GM06990 (cell line): ENCODE data around the gene GRM4.

ENCODE experiments used
- DNase-seq: peaks from one replicate; pipeline ENCODE4 v3.0.0-alpha.2; 2011; ENCODE audit not compliant: insufficient read length; ENCODE audit errors: extremely low read depth
- H3K27me3 ChIP-seq: replicated peaks from 2 replicates; pipeline ENCODE4 v1.6.0; 2011; ENCODE audit warnings: low read length; ENCODE audit not compliant: control insufficient read depth, insufficient read depth
- H3K36me3 ChIP-seq: 2 replicates; pipeline ENCODE4 v1.5.1; 2011; ENCODE audit warnings: low read length; ENCODE audit not compliant: control insufficient read depth, insufficient read depth
- H3K4me3 ChIP-seq: replicated peaks from 2 replicates; pipeline ENCODE4 v1.5.1; 2011; ENCODE audit warnings: low read depth, mild to moderate bottlenecking, control low read depth, low read length
- TF ChIP-seq, protein P1 (sequence below): IDR thresholded peaks from 2 replicates; pipeline ENCODE4 v1.5.1; 2011; ENCODE audit warnings: low read length, control low read depth, mild to moderate bottlenecking, inconsistent platforms; ENCODE audit not compliant: insufficient read depth, poor library complexity, severe bottlenecking

Gene GRM4

DNA sequence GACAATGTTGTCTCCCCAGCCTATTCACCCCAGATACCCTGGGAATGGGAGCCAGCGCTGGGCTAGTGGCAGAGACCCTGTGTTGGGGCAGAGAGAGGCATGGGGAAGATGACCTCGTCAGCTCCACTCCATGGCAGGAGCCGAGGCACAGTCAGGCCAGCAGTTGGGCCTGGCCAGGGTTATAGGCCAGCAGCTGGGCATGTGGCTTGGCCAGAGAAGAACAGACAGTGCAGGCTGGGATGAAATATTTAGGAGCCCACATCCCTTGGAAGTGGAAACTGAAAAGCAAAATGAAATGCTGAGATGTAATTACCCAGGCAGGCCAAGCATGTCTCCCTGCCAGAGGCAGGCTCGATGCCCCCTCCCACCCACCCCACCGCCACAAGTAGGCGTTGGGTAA lies 70.0 kb downstream of the GRM4 start:
- no peaks in the 10 kb centered on the region; the same call in 1 of the 2 replicates for H3K27me3 ChIP-seq
- DNase-seq = no peak
- H3K36me3 ChIP-seq = no peaks in the 10 kb centered on the region
- TF ChIP-seq, protein P1, sequence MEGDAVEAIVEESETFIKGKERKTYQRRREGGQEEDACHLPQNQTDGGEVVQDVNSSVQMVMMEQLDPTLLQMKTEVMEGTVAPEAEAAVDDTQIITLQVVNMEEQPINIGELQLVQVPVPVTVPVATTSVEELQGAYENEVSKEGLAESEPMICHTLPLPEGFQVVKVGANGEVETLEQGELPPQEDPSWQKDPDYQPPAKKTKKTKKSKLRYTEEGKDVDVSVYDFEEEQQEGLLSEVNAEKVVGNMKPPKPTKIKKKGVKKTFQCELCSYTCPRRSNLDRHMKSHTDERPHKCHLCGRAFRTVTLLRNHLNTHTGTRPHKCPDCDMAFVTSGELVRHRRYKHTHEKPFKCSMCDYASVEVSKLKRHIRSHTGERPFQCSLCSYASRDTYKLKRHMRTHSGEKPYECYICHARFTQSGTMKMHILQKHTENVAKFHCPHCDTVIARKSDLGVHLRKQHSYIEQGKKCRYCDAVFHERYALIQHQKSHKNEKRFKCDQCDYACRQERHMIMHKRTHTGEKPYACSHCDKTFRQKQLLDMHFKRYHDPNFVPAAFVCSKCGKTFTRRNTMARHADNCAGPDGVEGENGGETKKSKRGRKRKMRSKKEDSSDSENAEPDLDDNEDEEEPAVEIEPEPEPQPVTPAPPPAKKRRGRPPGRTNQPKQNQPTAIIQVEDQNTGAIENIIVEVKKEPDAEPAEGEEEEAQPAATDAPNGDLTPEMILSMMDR = no peak
- no peak overlapping the region for H3K4me3 ChIP-seq

DNA sequence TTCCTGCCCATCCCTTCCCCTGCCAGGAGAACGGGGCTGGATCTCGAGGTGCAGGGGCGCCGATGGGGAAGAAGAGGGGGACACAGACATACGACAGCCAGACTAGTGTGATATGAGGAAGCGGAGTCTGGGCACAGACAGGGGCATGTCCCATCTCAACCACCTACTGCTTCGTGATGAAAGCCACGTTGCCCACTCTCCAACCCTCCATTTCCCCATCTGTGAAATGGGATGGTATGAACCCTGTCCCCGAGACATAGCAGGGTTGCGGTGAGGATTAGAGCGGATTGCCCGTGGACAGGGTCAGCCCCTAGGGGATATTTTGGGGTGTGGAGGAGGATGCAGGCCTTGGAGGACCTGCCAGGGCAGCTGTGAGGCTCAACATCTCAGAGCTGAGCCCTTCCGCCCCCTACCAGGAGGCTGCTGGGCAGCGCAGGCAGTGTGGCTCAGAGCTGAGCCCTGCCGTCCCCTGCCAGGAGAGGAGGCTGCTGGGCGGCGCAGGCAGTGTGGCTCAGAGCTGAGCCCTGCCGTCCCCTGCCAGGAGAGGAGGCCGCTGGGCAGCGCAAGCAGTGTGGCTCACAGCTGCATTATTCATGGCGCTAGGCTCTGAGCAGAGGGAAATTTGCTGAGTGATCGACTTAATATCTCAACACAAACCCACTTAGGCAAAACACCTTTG lies 71.7 kb downstream of the GRM4 start:
- H3K27me3 ChIP-seq = no peaks in the 10 kb centered on the region; the same call in 1 of the 2 replicates
- TF ChIP-seq, protein P1 = peak; percentile 7
- DNase-seq = no peak
- no peak overlapping the region for H3K4me3 ChIP-seq
- H3K36me3 ChIP-seq = no peaks in the 10 kb centered on the region

DNA sequence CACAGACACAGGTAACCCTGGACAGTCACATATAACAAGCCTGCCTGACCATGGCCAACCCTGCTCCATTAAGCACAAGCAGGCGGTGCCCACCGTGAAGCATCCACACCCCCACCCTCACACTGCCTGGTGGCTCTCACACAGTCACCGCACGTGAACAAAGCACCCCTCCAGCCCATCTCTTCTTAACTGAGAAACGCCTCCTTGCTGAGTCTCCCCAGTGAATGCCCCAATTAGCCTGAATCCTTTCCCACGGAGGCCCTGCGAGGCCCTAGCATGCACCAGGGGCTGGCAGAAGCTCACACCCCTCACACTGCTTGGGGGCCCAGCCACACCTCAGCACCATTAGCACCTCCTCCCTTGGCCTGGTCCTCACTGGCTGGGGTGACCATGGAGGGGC lies 72.3 kb downstream of the GRM4 start:
- Histone ChIP-seq H3K4me3 (no peak overlapping the region), H3K27me3 (no peaks in the 10 kb centered on the region; the same call in 1 of the 2 replicates), H3K36me3 (no peaks in the 10 kb centered on the region)
- TF ChIP-seq, protein P1 = no peak
- no peak for DNase-seq

DNA sequence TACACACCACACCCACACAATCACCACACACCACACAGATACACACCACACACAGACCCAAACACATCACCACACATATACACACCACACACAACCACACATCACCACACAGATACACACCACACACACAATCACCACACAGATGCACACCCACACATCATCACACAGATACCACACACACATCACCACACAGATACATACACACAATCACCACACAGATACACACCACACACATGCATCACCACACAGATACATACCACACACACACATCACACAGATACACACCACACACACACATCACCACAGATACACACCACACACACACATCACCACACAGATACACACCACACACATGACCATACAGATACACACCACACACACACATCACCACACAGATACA lies 73.2 kb downstream of the GRM4 start:
- TF ChIP-seq, protein P1 = no peak
- Histone ChIP-seq H3K27me3 (no peaks in the 10 kb centered on the region; the same call in 1 of the 2 replicates), H3K36me3 (no peaks in the 10 kb centered on the region), H3K4me3 (no peak overlapping the region)
- no peak for DNase-seq

DNA sequence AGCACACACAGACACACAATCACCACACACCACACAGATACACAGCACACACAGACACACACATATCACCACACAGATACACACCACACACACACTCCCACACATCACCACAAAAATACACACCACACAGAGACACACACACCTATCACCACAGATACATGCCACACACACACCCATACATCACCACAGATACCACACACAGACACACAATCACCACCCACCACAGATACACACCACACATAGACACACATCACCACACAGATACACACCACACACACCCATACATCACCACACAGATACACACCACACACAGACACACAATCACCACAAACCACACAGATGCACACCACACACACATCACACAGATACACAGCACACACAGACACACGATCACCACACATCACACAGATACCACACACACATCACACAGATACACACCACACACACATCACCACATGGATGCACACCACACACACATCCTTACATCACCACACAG lies 74.0 kb downstream of the GRM4 start:
- H3K36me3 ChIP-seq = no peaks in the 10 kb centered on the region
- no peak overlapping the region for H3K4me3 ChIP-seq
- TF ChIP-seq, protein P1 = no peak
- no peak for DNase-seq
- no peaks in the 10 kb centered on the region for H3K27me3 ChIP-seq
